GM10266 (cell line): ENCODE results near the gene CDK11B.

ENCODE experiments used
- DNase-seq: peaks from one replicate; pipeline ENCODE4 v3.0.0; 2012; ENCODE audit errors: extremely low spot score
- TF ChIP-seq, protein P1 (sequence below): IDR thresholded peaks from 2 replicates; pipeline ENCODE4 v1.5.1; 2012; ENCODE audit warnings: mild to moderate bottlenecking, low read depth; ENCODE audit not compliant: control insufficient read depth, insufficient read depth; ENCODE audit errors: missing control alignments

The CDK11B gene

GRCh38 chr1:1687846-1688245 is 29.0 kb upstream of the CDK11B start:
- TF ChIP-seq, protein P1, sequence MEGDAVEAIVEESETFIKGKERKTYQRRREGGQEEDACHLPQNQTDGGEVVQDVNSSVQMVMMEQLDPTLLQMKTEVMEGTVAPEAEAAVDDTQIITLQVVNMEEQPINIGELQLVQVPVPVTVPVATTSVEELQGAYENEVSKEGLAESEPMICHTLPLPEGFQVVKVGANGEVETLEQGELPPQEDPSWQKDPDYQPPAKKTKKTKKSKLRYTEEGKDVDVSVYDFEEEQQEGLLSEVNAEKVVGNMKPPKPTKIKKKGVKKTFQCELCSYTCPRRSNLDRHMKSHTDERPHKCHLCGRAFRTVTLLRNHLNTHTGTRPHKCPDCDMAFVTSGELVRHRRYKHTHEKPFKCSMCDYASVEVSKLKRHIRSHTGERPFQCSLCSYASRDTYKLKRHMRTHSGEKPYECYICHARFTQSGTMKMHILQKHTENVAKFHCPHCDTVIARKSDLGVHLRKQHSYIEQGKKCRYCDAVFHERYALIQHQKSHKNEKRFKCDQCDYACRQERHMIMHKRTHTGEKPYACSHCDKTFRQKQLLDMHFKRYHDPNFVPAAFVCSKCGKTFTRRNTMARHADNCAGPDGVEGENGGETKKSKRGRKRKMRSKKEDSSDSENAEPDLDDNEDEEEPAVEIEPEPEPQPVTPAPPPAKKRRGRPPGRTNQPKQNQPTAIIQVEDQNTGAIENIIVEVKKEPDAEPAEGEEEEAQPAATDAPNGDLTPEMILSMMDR: no peak
- peak; percentile 16 for DNase-seq

- DNase-seq: no peak
- TF ChIP-seq, protein P1: no peak
Measured at GRCh38 chr1:1684031-1684681, 25.4 kb upstream of the CDK11B start.

- TF ChIP-seq, protein P1: no peak
- no peak for DNase-seq
Measured at GRCh38 chr1:1683104-1683905, 24.5 kb upstream of the CDK11B start.

GRCh38 chr1:1680912-1681273 is 22.1 kb upstream of the CDK11B start:
- DNase-seq: no peak
- TF ChIP-seq, protein P1: no peak

DNA sequence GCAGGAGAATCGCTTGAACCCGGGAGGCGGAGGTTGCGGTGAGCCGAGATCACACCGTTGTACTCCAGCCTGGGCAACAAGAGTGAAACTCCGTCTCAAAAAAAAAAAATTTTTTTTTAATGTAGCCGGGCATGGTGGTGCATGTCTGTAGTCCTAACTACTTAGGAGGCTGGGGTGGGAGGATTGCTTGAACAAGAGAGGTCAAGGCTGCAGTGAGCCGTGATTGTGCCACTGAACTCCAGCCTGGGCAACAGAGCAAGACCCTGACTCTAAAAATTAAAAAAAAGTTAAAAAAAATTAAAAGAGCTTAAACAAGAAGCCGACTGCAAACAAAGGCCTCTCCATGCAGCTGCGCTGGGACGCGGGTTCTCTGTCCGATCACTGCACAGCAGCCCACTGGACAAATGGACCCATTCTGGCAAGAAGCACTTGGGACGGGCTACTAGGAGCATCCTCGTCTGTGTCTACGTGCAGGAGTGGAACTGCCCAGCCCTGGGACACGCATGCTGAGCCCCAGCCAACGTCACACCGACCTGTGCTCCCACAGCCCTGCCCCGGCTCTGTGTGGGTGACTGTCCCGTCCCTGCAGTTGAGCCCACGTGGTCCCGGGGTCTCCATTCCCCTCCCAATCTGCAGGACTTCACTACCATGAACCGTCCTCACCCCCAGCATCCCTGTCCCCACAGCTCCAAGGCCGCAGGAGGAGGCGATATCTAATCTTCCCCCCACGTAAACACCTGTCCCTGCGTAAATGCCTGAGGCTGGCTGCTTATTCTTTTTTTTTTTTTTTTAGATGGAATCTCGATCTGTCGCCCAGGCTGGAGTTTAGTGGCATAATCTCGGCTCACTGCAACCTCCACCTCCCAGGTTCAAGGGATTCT is 21.5 kb upstream of the CDK11B start:
- TF ChIP-seq, protein P1: no peak
- no peak for DNase-seq

- peak; percentile 40 for DNase-seq
- TF ChIP-seq, protein P1: peak; percentile 48
Measured at GRCh38 chr1:1678581-1679380, 20.0 kb upstream of the CDK11B start.
